GM19351 (cell line): ENCODE results near the gene KRT74.

Source experiments
- ATAC-seq: cut with Tn5 transposase; IDR thresholded peaks from one replicate; pipeline ENCODE4 v1.9.1; 2021; ENCODE audit warnings: mild to moderate bottlenecking, moderate library complexity; ENCODE audit not compliant: unreplicated experiment

Gene KRT74

DNA sequence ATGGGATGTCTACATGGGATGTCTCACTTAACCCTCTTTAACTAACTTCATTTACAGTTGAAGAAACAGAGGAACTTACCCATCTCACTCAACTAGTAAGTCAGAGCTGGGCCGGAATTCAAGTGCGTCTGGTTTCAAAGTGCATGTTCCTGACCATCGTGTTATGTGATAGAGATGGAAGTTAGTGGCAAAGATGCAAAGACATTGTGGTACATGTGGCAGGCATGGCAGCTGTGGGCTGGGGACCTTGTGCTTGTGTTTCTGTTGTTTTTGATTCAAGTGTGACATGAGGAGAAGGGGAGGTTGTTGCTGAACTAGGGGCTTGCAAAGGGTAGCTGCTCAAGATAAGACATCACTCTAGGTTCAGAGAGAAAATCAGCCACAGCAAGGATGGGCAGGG, 2.3 kb upstream of the KRT74 start:
- no peak for ATAC-seq

DNA sequence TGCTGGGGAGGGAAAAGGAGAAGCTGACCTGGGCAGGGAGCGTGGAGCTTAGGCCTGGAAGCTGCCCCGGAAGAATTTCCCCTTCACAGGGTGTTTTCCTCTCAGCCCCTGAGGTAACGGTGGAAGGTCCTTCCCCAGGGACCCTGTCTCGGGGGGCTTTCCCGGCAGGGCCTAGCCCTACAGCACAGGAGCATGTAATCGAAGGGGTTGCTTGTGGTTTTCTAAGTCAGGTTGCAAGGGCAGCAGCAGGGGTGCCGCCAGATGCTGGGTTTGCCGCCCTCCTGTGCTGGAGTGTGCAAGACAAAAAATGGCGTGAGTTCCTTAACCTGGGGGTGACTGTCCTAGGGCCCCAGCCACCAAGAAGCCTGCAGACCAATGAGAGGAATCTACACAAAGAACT, 1.6 kb upstream of the KRT74 start:
- ATAC-seq = no peak

DNA sequence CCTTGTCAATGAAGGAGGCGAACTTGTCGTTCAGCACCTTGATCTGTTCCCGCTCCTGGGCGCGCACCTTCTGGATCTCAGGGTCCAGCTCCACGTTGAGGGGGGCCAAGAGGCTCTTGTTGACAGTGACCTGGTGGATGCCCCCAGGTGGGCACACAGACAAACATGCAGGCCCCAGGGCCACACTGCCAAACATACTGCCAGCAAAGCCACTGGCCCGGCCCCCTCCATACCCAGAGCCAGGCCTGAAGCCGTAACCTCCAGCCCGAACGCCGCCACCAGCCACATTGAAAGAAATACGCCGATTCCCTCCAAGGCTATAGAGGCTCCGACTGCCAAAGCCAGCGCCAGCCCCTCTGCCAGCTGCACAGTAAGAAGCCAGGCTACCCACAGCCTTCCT, 337 bp downstream of the KRT74 start:
- no peak for ATAC-seq

DNA sequence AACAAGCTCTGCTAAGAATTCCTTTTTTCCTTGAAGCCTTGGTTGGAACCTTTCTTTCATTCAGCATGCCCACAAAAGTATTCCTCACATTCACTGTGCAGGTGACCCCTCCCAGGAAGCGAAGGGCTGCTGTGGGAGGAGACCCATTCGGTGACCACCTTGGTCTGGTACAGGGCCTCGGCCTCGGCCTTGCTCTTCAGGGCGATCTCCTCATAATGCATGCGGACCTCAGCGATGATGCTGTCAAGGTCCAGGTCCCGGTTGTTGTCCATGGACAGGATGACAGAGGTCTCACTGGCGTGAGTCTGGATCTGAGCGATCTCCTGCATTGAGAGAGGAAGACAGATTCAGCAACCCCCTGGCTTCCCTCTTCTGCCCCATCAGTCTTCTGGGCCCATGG, 3.1 kb downstream of the KRT74 start:
- no peak for ATAC-seq

DNA sequence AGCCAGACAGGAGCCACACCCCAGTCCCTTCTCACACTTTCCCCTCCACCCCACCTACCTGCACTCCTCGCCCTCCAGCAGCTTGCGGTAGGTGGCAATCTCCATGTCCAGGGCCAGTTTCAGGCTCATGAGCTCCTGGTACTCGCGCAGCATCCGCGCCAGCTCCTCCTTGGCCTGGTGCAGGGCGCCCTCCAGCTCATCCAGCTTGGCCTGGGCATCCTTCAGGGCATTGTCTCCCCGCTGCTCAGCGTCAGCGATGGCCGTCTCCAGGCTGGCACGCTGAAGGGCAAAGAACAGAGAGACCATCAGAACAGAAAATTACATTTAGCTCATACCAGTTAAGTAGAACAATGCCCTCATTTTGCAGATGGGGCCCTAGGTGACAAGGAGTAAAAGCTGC, 5.5 kb downstream of the KRT74 start:
- ATAC-seq = no peak

DNA sequence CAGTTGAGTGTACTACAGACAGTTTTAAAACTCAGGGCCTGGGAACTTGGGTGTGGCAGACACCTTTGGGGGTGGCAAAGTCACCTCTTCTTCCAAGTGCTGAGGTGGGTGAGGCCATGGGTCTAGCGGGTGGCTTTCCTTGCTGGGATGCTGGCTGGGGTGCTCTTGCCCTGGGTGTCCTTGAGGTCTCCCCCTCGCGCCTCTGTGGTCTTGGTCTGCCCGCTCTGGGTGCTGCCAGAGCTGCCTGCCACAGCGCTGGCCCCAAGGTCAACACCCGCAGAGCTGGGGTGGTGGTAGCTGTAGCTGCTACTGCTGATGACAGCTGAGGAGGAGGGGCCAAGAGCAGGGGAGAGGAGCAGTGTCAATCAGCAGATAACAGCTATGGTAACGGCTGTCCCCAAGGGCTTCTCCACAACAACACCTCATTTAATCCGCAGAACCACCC, 6.8 kb downstream of the KRT74 start:
- ATAC-seq = no peak

DNA sequence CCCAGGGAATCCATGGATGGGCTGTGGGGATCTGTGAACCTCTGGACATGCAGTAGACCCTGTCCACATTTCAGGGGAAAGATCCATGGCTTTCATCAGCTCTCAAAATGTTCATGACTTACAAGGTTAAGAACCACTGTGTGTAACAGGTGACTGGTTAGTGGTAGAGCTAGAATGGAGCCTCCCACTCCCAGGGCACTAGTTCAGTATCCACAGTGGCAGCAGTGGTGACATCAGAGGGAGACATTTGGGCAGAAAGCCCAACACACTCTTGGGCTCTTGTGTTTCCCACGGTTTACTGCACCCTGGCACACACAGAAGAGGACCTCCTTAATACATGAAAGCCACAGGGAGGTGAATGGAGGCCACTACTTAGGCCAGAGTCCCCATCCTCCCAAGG, 9.1 kb downstream of the KRT74 start:
- no peak for ATAC-seq

DNA sequence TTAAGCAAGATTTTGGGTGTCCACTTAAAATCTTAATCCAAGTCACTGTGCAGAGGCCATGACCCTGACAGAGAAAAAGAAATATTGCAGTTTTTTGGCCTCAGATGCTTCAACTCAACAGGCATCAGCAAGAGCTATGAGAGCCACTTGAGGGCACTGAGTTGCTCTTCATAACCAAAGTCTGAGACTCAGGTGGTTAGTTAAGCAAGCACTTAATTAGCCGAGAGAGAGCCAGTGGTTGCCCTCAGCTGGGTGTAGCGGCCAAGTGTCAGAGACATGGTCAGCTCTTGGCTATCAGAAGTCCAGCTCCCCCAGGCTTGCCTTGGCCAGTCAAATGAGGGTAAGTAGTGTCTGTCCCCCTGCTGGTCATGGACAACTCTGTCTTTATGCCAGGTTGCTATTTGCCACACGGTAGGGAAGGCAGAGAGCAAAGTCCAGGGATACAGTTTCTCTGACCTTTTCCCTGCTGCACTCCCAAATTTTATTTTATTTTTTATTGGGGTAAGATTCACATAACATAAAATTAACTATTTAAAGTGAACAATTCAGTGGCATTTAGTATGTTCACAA, 11.7 kb downstream of the KRT74 start:
- no peak for ATAC-seq

DNA sequence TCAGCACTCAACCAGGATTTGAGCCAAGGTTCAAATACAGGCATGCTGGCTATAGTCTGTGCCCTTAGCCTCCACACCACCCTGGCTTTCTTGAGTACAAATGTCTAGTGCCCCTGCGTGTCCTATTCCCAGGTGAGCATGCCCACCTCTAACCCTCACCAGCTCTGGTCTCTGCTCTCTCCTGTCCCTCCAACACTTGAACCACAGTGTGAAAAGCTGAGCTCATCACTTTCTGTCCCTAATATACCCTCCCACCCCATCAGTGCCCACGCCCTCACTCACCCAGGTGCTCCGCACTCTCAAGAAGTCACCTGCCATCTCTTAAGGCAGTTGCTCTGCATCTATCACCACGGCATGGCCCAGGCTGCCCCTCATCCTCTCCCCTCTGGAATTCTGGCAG, 13.7 kb downstream of the KRT74 start:
- no peak for ATAC-seq

DNA sequence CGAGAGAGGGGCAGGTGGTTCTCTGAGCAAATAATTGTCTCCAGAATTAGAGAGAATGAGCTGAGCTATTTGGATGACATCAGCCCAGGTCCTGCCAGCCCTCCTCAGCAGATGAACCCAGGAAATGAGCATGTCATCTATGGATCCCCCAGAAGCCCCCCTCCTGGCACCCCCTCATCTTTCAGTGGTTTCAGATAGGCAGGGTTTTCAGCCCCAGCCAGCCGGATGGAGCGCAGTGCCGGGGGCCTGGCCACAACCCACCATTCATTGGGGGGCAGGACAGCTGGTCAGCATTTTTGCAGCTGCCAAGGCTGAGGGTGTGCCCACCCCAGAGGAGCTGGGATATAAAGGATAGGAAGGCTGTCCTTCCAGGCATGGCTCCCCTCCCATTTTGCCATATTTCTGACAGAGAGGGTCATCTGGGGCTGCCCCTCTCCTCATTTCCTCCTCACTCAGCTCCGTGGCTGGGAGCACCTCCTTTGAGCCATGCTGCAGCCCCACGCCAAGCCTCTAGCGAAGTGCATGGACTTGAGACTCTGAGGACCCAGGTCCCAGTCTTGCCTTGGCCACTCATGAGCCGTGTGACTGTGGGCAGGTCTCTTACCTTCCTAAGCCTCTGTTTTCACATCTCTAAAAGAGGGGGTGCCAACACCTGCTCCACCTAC, 14.7 kb downstream of the KRT74 start:
- no peak for ATAC-seq

DNA sequence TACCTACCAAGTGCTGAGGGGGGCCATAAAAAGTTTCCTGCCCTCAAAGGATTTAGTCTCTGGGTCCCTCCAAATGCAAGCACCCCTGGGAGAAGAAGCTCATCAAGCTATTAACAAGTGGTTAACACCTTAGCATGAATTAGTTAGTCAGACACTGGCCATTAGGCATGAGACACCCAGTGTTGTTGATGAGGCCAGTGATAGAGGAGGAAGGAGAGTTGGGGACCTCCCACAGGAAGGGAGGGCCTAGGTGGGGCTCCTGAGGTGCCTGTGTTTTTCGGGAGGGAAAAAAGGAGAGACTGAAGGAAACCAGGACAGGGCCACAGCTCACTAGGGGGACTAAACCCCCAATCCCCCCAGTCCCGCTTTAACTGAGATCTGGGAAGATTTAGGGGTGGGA, 16.2 kb downstream of the KRT74 start:
- ATAC-seq = no peak

DNA sequence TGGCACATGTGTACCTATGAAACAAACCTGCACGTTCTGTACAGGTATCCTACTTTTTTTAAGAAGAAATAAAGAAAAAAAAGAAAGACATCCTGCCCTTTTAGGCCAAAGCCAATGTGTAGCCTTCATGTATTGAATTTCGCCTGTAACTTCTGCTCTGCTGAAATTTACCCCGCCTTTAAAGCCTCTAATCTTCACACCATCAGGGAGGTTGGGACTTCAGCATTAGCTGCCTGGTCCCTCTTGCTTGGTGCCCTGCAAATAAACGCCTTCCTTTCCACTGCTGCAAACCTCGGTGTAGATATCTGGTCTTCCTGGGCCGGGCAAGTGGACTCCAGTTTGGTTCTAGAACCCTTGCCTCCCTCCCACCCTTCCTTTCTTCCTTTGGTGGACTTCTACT, 18.1 kb downstream of the KRT74 start:
- ATAC-seq = no peak

DNA sequence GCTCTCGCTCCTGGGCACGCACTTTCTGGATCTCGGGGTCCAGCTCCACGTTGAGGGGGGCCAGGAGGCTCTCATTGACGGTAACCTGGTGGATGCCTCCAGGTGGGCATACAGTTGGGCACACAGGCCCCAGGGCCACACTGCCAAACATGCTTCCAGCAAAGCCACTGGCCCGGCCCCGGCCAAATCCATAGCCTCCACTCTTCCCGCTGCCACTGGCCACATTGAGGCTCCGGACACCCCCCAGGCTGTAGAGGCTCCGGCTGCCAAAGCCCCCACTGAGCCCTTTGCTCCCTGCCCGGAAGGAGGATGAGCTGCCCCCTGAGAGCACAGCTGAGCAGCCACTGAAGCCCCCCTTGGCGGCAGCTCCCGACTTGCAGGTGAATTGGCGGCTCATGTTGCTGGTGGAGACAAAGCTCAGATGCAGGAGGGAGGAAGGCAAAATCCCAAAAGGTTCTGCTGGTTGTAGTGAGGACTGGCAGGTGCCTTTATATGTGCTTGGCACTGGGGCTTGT, 20.9 kb downstream of the KRT74 start, which contains the start of gene KRT71:
Gene KRT71, minus strand, starts transcription at position 465 of the 515 bp plus-strand sequence. Its CDS starts 68 bp downstream, at position 397.
- ATAC-seq = no peak

DNA sequence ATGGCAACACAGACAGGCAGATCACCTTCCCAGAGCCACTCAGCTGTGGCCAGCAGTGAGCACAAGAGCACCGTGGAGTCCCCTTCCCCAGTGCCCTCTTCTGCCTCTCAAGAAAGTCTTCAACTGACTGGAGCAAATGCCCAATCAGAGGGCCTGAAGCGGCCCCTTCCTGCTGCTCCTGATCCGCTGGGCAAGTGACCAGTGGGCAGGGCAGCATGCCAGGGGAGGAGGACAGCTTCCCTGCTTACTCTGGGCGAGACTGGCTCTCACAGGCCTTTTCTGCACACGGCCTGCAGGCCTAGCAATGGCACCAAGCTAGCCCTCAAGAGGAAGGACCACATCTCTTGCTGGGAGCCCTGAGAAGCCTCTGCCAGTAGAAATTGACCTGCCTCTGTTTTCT, 21.6 kb downstream of the KRT74 start:
- ATAC-seq = no peak

DNA sequence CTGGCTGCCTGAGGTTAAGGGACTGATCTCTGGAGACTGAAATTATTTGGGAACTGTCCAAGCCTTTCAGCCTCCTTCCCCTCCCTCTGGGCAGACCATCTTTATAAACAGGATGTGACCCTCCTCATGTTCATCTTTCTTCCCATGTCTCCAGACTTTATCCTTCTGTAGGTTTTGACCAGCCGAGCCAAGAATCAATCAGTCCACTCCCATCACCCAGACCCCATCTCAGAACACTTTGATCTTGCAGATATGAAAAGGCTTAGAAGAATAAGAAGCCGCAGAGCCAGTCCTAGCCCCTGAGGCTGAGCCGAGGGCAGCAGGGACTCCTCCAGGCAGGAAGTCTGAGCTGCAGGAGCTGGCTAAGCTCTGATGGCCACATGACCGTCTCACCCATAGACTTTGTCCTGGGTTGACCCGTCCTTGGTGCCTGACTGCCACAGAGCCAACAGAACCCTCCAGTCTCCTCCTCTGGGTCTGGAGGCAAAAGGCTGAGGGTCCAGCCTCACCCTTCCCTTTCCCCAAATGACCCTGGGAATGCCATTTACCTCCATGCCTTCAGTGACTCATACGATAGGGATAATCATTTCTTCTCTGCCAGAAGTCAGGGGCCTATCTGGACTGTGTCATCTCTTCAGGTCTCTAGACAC, 22.3 kb downstream of the KRT74 start:
- ATAC-seq = no peak

DNA sequence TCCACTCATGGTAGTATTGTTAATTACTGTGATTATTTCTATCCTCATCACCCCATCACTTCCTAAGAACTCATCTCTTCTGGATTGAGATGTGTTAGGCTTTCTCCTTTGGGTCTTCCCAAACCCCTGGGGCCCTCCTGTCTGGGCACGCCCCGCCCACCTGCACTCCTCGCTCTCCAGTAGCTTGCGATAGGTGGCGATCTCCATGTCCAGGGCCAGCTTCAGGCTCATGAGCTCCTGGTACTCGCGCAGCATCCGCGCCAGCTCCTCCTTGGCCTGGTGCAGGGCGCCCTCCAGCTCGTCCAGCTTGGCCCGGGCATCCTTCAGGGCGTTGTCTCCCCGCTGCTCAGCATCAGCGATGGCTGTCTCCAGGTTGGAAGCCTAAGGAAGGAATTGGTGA, 27.5 kb downstream of the KRT74 start:
- ATAC-seq = no peak

DNA sequence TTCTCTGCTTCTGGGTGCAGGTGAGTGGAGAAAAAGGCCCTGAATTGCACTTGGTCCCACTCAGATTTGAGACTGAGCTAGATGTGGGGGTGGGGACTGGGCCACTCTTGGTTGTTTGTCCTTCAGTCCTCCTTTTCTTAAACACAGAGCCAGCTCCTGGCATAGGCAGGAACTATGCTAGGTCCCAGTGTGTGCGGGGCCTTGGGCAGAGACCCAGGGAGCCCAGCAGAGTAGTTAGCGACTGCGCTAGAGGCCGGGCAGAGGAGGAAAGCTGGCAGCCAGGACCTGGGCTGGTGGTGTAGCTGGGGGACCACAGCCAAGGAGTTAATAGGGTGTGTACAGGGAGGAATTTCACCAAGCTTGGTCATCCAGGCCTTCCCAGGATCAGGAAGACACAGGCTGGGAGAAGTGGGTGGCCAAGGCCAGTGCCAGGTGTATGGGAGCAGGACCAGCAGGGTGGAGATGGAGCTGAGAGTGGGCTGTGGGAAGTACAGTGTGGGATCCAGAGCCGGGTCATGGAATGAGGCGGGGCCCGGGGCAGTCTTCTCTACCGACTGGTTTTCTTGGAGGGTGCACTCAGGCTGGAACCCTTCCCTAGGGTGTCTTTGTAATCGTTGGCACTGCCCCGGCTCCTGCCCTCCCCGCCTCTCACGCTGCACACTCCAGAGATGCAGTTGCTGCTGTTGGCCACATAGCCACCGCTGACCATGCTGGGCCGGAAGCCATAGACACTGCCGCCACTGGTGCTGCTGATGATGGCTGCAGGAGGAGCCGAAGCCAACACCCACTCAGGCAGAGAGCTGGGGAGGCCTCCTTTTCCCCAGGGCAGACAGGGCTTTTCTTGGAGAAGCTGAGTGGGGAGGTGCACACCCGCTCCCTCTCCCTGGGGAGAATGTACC, 29.4 kb downstream of the KRT74 start:
- no peak for ATAC-seq

DNA sequence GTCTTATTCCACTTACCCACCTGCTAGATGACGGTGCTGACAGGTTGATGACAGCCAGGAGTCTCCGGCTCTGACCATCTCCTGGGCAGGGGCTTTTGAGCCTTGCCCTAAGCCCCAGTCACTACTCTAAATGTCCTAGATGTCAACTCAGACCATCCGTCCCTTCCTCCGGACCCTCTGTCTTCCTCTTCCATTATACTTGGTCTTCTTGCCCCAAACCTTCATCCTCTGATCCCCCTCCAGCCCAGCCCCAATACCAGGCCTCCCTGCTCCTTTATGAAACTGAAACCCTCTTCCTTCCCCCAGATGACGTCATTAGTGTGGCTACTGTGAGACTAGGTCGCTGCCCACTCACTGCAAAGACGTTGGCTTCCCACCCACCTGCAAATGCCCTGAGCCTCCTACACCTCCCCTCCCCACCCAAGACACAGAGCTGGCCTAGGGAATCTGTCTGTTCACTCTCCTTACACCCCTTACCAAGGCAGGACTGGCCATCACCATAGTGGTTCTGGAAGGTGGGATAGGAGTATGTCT, 30.8 kb downstream of the KRT74 start:
- ATAC-seq = no peak

DNA sequence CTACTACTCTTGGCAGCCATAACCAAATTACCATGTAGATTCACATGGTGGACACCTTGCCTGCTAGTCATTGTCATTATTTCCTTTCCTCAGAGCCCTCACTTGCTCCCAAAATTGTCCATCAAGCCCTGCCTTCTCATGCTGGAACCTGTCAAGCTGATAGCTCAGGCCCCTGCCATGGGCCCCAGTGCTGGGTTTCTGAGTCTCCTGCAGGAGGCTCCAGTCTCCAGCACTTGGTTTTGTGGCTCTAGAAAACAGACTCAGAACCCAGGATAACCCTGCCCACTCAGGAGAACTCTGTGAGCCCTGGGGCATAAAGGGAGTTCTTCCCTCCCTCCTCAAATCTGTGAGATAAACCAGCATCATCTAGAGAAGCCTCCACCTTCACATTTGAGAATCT, 31.5 kb downstream of the KRT74 start:
- ATAC-seq = no peak

DNA sequence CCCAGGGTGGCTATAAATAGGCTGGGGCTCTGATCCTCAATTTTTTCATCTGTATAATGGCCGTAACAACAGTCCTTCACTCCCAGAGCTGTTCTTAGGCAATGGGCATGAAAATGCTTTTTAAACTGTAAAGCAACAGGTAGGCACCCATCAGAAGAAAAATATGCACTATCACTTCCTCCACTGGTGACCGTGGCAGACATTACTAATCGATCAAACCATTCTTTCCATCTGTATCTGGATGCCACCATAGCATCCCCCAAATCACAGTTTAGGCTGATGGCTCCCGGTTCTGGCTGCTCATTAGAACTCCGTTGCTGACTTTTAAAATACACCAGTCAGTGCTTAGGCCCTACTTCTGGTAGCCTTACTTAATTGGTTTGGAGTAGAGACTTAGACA, 31.9 kb downstream of the KRT74 start:
- ATAC-seq = no peak

DNA sequence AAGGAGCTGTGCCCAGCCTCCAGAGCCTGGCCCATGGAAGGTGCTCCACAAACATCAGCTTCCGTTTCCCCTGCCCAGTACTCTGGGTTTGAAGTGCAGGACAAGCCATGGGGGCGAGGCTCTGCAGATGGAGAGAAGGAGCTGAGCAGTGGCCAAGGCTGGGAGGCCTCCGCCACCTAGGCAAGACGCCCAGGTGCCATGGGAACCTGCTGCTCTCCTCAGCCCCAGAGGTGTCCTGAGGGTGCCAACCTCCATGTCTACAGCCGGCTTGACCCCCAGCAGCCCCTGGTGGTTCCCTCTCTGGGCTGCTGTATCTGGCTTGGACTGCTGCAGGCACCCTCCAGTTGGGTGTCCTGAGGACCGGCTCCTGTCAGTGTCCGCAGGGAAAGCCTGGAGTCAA, 33.1 kb downstream of the KRT74 start:
- ATAC-seq = no peak
